Measurements from ENCODE around the gene NCAM1.
"Not testable (repeated sequence)": the region's sequence is repeated elsewhere in the genome, so short reads cannot be mapped to it uniquely, and the experiment has no call there.

NCAM1 gene

DNA sequence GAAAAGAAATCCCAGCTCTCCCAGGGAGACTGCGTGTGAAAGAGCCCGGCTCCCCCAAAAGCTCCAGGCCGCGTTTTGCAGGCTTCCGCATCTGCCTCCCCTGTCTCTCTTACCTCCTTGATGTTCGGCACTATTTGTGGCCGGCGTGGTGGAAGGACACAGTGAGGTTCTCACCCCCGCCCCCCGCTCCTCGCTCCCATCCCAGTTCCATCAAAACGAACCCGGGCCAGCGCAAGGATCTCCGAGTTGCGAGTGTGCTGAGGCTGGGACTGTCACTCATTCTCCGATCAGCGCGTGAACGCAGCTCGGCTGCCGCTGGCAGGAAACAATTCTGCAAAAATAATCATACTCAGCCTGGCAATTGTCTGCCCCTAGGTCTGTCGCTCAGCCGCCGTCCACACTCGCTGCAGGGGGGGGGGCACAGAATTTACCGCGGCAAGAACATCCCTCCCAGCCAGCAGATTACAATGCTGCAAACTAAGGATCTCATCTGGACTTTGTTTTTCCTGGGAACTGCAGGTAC lies at the start of gene NCAM1:
NCAM1 (plus strand) TSS at position 275 of the 523 bp plus-strand sequence.
- H3K4me3 ChIP-seq (ENCODE audit: low read length): peak within 1 kb of the TSS; percentile 67
- TF ChIP-seq, protein P1, sequence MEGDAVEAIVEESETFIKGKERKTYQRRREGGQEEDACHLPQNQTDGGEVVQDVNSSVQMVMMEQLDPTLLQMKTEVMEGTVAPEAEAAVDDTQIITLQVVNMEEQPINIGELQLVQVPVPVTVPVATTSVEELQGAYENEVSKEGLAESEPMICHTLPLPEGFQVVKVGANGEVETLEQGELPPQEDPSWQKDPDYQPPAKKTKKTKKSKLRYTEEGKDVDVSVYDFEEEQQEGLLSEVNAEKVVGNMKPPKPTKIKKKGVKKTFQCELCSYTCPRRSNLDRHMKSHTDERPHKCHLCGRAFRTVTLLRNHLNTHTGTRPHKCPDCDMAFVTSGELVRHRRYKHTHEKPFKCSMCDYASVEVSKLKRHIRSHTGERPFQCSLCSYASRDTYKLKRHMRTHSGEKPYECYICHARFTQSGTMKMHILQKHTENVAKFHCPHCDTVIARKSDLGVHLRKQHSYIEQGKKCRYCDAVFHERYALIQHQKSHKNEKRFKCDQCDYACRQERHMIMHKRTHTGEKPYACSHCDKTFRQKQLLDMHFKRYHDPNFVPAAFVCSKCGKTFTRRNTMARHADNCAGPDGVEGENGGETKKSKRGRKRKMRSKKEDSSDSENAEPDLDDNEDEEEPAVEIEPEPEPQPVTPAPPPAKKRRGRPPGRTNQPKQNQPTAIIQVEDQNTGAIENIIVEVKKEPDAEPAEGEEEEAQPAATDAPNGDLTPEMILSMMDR (conservative IDR thresholded peaks at IDR 0.05; ENCODE audit: low read length): no peak
- peak; percentile 84 for DNase-seq (ENCODE audit: low read depth)

DNA sequence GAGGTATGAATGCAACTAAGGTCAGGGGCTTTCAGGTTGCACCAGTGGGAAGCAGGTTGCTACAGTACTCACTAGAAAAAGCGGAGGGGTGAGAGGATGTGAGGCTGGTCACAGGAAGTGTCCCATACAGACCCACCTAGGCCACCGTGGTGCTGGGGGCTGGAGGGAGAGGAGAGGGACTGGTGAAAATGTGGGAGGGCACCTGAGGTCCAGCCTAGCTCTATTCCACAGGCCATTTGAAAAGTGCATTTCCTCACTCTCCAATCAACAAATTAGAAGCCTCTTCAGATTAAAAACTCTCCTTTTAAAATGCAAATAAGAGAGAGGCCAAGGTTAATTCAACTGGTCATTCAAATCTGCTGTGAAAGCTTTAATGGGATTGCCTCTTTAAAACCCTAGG lies 38.6 kb upstream of the NCAM1 start:
- TF ChIP-seq, protein P1 (conservative IDR thresholded peaks at IDR 0.05; ENCODE audit: low read length): no peak
- H3K4me3 ChIP-seq (ENCODE audit: low read length): no peak overlapping the region
- DNase-seq (ENCODE audit: low read depth): no peak

DNA sequence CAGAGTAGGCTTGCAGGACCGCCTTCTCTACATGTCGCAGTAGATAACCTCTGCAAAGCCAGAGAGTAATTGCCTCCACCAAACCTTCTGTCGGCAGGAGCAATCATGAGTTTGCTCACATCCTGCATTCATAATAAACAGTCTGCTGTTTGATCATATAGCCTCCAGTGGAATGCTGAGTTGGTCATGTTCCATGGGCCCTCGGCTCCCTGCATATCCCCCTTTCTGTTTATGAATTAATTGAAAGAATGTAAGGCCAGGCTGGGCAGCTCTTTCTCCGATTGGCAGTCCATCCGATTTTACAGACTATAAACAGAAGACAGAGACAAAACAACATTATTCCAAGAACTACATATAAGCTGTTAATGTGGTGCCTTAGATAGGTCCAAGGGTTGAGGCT lies 36.4 kb upstream of the NCAM1 start:
- not testable (repeated sequence) for DNase-seq (ENCODE audit: low read depth); H3K4me3 ChIP-seq (ENCODE audit: low read length)

DNA sequence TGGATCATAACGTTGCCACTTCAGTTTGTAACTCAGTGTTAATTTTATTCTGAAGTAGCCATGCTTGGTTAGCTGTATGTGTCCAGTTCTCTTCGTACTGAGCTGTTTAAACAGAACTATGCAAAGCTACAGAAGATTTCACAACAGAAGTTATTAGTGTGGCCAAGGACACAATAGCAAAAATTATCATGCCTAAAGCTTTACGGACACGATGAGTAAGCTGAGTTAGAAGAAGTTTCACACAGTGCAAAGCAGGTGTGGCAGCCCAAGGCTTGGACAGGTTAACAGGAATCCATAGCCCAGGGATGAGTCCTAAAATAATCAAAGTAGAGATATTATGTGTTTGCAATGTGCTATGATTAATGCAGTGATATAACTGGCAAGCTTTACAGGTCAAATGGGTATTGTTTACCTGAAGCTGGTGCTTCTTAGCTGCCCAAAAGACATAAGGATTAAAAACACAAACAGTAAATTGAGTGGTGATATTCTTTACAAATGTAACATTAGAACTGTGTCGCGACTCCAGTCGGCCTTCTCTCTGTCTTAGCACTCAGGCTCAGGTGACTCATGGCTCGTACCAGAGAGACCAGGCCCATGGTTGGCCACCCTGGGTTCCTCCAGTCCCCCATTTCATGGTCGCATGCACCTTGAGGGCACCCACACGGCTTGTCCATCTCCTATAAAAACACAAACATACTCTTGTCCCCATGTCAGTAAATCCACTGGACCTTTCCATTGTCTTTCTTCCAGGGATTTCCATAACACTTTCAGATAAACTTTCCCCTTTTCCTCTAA lies 35.5 kb upstream of the NCAM1 start:
- TF ChIP-seq, protein P1 (conservative IDR thresholded peaks at IDR 0.05; ENCODE audit: low read length): no peak

DNA sequence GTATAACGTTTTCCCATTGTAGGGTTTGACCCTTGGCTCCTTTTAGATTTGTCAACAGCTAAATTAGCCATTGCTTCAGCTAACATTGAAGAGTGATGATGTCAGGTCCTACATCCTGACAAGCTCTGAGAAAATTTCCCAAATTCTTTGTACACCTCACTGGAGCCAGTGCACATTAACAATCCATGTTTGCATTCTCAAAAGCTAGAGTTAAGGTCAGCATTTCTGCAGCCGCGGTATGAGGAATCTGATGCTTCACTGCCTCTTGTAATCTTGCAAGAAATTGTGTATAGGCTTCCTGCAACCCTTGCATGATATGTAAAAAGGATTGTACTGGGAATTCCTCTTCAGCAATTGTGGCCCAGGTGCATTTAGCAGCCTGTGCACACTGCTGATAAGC lies 33.1 kb upstream of the NCAM1 start:
- TF ChIP-seq, protein P1 (conservative IDR thresholded peaks at IDR 0.05; ENCODE audit: low read length): no peak
- no peak overlapping the region for H3K4me3 ChIP-seq (ENCODE audit: low read length)
- no peak for DNase-seq (ENCODE audit: low read depth)

More for the DNA sequence above, 35.5 kb upstream of the NCAM1 start:
- H3K4me3 ChIP-seq (ENCODE audit: low read length): no peak overlapping the region
- DNase-seq (ENCODE audit: low read depth): no peak

DNA sequence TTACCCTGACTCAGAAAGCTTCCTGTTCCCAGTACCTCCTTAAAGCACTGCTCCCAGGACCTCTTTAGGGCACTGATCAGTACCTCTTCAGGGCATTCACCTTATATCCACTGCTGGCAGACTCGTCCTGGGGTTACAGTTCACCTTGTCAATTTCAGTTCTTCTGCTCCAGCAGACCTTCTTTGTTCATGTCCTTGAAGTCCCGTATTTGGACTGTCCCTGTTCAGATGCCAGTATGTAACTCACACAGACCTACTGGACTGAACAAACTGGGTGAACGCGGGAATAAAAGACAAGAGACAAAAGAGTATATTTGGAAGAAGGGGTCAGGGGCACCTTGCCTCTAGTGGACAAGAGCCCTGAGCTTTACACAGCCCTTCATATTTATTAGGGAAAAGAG lies 31.8 kb upstream of the NCAM1 start:
- TF ChIP-seq, protein P1 (conservative IDR thresholded peaks at IDR 0.05; ENCODE audit: low read length): no peak

DNA sequence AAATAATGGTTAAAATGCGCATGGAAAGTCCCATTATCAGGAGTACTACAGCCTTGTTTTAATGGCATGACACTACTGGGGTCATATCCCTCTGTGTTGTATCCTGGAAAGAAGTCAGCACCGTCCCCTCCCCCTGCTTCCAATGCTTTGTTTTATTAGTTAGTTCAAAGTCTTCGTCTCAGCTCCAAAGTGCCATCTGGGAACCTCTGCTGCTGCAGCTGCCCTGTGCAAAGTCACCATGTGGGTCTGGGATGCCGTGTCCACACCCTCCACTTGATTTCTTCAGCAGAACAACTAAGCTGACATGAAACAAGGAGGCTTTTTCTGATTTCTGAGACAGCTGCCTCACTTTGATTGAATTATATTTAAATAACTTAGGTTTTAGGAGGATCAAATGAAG lies 29.5 kb upstream of the NCAM1 start:
- TF ChIP-seq, protein P1 (conservative IDR thresholded peaks at IDR 0.05; ENCODE audit: low read length): no peak
- no peak overlapping the region for H3K4me3 ChIP-seq (ENCODE audit: low read length)
- no peak for DNase-seq (ENCODE audit: low read depth)

More for the DNA sequence above, 31.8 kb upstream of the NCAM1 start:
- no peak overlapping the region for H3K4me3 ChIP-seq (ENCODE audit: low read length)
- DNase-seq (ENCODE audit: low read depth): no peak
